NCI-H460 (cell line): ENCODE data around the gene TBC1D4. TPM values are rescaled to one million over a fixed set of nuclear protein-coding genes. Genes with fewer than 3 reads are reported as not detected.
"Not testable (repeated sequence)": the region's sequence is repeated elsewhere in the genome, so short reads cannot be mapped to it uniquely, and the experiment has no call there.

Experiments used
- DNase-seq: peaks from one replicate; pipeline ENCODE4 v3.0.0-alpha.2; 2016; ENCODE audit warnings: low read depth; ENCODE audit errors: extremely low read depth
- total RNA-seq: library from RNA; depleted of rRNA; stranded (reverse); fragments of >200 nt; shearing (Covaris generic); gene quantifications from 2 replicates; pipeline ENCODE4 v1.2.3, GENCODE V29; 2014

The TBC1D4 gene
- total RNA-seq, 1 experiment from 2014 or later, result 14.0 TPM

DNA sequence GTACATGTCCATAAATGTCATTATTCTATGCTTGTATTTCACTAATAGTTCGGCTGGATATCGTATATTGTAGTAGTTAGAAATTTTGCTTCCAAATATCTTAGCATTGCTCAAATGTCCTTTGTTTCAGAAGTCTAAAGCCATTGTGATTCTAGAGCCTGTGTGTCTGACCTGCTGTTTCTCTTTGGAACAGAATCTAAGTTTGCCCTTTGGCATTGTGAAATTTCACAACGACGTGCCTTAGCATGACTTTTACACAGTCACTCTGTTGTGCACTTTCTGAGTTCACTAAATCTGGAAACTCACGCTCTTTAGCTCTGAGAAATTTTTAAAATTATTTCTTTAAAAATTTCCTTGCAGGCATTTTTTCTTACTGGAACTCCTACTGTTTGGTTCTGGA, 152.2 kb downstream of the TBC1D4 start:
- peak; percentile 59 for DNase-seq

- DNase-seq, result no peak
These were observed 152.9 kb downstream of the TBC1D4 start for GRCh38 chr13:75329097-75329496.

GRCh38 chr13:75327135-75327510, 154.8 kb downstream of the TBC1D4 start:
- DNase-seq, result no peak

- DNase-seq, result no peak
These were observed 155.5 kb downstream of the TBC1D4 start for GRCh38 chr13:75326173-75327134.

DNA sequence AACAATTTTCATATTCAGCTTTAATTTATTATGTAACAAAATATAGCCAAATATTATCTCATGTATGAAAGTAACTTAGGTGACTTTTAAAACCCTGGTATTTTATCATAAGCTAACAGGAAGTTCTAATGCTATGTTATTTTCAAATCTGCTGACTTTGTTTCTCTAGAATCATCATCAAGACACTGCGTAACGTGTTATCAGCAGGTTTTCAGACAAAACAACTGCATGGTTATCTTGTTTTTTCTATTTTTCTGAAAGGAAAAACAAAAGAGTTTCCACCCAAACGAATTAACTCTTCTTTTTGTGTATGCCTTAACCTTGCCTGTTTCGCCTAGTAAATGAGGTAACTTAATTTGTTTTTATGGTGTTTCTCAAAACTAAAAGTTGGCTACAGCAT, 156.3 kb downstream of the TBC1D4 start:
- no peak for DNase-seq

DNA sequence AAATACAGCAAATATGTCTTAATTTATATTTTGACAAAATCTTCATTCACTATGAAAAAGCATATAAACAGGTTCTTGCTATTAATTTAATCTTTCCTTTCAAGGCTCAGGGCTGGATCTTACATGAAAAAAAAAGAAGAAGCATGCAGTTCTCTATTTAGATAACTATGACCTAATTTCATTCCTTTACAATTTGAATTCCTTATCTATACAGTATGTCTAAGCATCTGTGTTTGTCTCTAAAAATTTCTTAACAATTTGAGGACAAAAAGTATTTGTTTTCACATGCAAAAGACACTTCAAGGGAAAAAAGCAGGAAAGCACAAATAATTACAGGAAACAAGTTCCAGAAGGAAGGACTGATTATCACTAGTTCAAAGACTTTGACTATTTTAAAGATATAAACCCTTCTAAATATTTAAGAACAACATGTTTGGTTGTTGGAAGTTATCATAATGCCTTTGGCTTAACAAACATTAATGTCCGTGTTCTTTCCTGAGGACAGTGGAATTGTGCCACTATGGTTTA, 157.5 kb downstream of the TBC1D4 start:
- no peak for DNase-seq

DNA sequence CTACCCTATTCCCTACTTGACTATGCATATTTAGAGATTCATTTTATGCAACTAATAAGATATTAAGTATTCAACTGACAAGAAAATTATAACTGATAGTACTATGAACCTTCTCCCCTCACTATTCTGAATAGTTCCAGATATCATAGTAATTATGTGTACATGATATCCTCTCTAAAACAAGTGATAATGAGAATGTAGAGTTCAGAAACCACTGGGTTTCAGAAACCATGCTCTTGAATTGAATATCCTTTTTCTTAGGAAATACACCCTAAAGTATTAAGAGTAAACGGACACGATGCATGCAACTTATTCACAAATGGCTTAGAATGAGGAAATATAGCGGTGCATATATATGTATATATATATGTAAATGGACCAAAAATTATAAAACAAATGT, 160.9 kb downstream of the TBC1D4 start:
- no peak for DNase-seq

DNA sequence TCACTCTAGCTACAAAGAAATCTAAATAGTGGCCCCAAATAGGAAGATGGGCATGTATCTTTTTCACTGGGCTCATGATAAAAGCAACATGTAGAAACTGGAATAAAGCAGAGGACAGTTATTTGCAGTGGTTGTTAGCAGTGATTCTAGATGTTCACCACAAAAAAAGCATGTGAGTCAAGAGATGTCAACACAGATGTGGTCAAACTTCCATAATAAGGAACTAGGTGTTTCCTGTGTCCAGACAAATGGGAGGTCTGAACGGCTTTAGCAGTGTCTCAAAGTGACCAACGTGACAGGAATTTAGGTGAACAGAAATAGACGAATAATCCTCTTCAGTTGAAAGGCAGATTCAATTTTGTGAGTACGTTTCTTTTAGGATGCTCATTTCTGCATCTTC, 162.7 kb downstream of the TBC1D4 start:
- DNase-seq, result no peak

DNA sequence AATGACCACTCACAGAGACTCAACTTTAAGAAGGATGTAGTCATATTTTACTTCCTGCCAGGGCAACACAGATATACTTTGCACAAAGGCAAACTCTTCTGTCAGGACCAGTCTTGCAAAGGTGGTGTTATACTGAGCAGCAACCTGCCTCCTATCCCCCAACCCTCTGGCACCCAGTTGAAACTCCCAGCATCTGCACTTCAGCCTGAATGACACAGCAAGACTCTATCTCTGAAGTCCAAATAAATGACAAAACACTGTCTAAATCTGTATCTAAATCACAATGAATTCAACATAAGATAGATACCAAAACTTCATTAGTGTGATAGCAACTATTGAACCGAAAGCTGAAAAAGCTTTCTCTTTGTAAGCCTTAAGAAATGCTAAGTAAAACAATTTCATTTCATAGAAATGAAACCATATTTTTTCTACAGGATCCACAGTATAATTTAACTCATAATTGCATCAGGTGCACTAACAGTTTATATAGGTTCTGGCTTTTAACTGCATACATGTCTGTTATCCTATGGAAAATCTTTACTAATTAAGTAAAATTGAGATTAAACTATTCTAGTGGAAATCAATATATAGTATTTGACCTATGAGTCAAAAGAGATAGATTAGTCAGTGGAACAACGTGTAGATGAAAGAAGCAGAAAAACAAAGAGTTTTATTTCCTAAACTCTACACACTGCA, 163.7 kb downstream of the TBC1D4 start:
- no peak for DNase-seq

DNA sequence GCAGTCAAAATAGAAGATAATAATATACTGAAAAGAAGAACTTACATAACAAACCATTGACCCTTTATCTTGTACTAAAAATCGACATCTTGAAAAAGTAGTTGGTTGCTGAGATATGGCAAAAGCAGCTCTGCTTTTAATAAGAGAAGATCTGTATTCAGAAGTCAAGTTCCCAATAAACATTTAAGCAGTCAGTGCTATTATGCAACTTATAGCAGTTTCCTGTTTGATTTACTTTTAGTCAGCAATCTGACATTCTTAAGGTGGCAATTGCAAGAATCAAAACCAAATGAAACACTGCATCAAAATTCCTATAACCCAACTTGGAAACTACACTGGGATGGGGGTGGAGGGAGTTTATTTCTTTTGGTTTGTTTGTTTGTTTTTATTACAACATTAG, 165.5 kb downstream of the TBC1D4 start:
- DNase-seq, result no peak

DNA sequence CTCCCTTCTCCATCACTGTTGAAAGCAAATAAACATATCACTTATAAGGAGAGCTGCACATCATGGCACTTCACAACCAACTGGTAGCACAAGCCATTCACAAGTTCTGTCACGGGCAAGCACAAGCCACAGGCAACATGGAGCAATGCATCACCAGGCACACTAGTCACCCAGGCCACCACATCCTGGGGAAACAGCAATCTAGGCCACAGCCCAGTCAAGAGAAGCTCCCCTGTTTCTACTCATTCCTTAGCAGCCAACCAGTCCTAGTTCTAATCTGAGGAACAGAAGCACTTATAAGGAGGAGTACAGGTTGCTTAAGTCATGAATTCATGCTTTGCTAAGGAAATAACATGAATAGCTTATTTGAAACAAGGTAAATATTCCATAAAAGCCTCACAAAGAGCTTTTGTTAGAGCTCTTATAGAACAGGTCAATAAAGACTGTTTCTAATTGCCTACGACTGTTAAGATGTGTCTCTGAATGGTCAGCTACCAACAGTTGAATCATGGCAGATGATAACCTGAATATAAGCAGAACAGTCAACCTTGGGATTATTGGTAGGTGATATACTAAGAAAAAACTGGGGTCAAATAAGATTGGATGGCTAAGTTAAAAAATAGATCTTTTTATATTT, 169.0 kb downstream of the TBC1D4 start:
- DNase-seq, result no peak

GRCh38 chr13:75309981-75310580, 171.9 kb downstream of the TBC1D4 start:
- no peak for DNase-seq

GRCh38 chr13:75308222-75308621, 173.7 kb downstream of the TBC1D4 start:
- no peak for DNase-seq

DNA sequence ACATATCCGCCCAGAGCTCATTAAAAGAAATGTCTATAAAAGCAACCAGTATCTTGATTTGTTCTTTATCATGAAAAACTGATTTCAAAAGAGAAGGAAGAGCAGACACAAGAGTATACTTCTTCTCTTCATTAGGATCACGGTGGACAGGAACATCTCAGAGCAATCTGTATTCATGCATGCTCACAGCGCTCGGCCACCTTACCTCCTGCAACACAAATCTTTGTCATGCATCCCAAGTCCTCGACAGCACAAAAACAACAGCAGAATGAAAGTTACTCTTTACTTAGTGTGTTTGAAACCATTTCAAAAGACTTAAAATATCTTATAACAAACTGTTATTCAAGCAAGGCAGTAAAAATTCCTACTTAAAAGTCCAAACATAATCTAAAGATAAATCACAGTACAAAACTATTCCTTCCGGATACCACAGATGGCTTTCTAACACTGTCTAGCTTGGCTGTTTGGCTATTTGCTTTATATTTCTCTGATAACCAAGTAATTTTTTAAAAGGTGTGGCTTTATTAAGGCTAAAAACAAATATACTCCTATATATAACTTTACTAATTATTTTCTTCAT, 174.5 kb downstream of the TBC1D4 start:
- no peak for DNase-seq

- DNase-seq, result not testable (repeated sequence)
These were observed 175.0 kb downstream of the TBC1D4 start for GRCh38 chr13:75306967-75307366.

- no peak for DNase-seq
These were observed 176.9 kb downstream of the TBC1D4 start for GRCh38 chr13:75305059-75305458.

GRCh38 chr13:75303263-75303662, 178.7 kb downstream of the TBC1D4 start:
- DNase-seq, result no peak

DNA sequence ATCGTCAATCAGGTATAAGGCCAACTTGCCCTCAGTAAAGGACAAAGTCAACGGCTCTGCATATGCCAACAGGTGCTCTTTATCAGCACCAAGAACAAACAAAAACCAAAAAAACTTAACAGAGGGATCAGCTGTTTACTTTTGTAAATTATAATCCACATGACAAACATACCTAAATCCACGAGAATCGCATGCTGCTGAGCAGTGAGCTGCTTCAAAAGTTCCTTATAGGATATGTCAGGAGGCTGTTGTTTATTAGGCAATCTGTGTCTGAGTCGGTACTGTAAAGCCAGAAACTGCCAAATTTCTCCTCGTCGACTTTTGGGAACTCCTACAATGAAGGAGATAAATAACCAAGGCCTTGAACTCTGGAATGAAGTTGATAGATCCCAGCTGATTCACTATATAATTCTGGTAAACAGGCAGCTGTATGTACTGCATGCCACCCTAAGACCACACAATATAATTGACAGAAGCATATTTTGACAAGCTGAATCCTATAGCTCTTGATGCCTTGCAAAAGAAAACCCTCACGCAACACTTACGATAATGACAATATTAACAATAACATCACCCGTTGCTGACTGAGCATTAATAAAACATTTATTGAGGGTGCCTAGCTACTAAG, 179.8 kb downstream of the TBC1D4 start:
- DNase-seq, result no peak

DNA sequence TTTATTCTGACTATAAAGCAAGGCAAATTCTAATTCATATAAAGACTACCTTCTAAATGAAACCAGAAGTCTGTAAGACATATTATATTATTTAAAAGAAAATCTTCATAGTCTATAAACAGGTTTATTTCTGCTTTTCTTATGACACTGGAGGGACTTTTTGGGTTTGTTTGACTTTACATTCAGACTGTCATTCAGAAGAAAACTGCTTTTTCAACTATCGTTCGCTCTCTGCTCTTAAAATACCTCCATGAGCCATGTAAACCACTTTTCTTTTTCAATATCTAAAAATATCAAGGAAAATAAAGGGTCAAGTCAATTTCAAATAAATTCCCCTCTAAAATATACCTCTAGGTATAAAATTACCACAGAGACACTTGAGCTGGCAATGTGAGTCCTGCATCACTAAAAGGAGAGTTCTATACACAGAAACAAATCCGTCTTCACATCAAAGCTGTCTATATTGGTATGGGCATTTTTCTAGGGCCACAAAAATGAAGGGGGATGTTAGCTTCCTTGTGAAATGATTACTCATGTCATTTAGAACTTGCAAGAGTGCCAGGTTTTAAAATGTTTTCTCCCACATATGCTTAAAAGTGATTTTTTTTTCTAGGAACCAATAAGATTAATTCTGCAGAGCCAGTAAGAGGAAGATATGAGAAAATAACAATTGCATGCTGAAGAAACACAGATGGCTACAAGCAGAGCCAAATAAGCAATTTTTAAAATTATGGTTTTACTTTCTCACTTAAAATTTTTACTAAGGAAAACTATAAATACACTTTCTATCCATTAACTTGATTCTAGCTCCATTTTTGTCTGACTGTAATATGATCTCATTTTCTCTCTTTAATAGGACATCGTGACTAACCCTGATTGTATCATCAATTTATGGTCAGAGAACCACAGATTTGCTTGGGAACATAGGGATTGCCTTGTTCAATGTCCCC, 181.8 kb downstream of the TBC1D4 start:
- DNase-seq, result no peak
